Glutamatergic neuron (in vitro differentiated cells): Measurements from ENCODE around the gene TERB1. TPM values are rescaled to one million over a fixed set of nuclear protein-coding genes. Genes with fewer than 3 reads are reported as not detected.

Experiments
- DNase-seq: peaks from one replicate; pipeline ENCODE4 v3.0.0; 2022
- H3K27ac Mint-ChIP-seq: one replicate; pipeline ENCODE4 v1.8.0; 2020; ENCODE audit warnings: mild to moderate bottlenecking, mixed read lengths, inconsistent platforms; ENCODE audit not compliant: unreplicated experiment
- H3K27me3 Mint-ChIP-seq: one replicate; pipeline ENCODE4 v1.8.0; 2020; ENCODE audit warnings: mild to moderate bottlenecking, moderate library complexity, mixed read lengths, inconsistent platforms; ENCODE audit not compliant: unreplicated experiment
- H3K36me3 Mint-ChIP-seq: one replicate; pipeline ENCODE4 v1.8.0; 2020; ENCODE audit warnings: mild to moderate bottlenecking, mixed read lengths, inconsistent platforms; ENCODE audit not compliant: unreplicated experiment
- H3K4me1 Mint-ChIP-seq: one replicate; pipeline ENCODE4 v1.8.0; 2020; ENCODE audit warnings: mild to moderate bottlenecking, low read depth, mixed read lengths, inconsistent platforms; ENCODE audit not compliant: unreplicated experiment
- H3K4me3 Mint-ChIP-seq: one replicate; pipeline ENCODE4 v1.8.0; 2020; ENCODE audit warnings: mild to moderate bottlenecking, mixed read lengths, inconsistent platforms; ENCODE audit not compliant: unreplicated experiment
- H3K9me3 Mint-ChIP-seq: one replicate; pipeline ENCODE4 v1.8.0; 2020; ENCODE audit warnings: mild to moderate bottlenecking, moderate library complexity, mixed read lengths, inconsistent platforms; ENCODE audit not compliant: unreplicated experiment
- total RNA-seq: library from RNA; stranded (reverse); fragmentation: NEBNext Ultra II Directional; extraction: Animal tissue kit (Norgen Biotek cat#: 25700); gene quantifications from one replicate; pipeline ENCODE4 v1.2.1, GENCODE V29; 2021; ENCODE audit not compliant: unreplicated experiment
- TF ChIP-seq, protein P1 (sequence below): fragments of 200-600 bp; sonication (generic); IDR thresholded peaks from one replicate; pipeline ENCODE4 v1.5.0; 2021; ENCODE audit not compliant: partially characterized antibody, unreplicated experiment

The TERB1 gene
- total RNA-seq, 1 donor from 2014 or later: 0.39 TPM

DNA sequence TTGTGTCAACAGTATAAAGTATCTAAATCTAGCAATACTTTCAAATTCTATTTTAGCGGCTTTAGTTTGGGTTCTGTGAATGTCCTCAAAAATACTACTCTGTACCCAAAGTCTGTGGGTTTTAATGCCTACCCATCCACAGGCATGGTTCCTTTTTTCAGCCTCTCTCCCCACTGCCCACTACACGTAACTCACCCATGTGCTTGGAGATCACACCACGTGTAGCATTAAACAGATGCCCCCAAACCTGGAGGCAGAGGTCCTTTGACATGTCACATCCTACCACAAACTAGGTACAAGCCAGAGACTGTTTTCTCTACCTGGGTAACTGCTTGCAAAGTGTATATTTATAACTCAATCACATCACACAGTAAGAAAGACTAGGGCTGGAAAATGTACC lies 55.3 kb downstream of the TERB1 start:
- Mint-ChIP-seq H3K9me3 (peaks cover 9% of the 10 kb centered on the region), H3K36me3 (no peaks in the 10 kb centered on the region), H3K4me3 (no peak overlapping the region), H3K27ac (no peak overlapping the region), H3K4me1 (peaks cover 22% of the 10 kb centered on the region), H3K27me3 (peaks cover 2% of the 10 kb centered on the region)
- no peak for DNase-seq
- TF ChIP-seq, protein P1, sequence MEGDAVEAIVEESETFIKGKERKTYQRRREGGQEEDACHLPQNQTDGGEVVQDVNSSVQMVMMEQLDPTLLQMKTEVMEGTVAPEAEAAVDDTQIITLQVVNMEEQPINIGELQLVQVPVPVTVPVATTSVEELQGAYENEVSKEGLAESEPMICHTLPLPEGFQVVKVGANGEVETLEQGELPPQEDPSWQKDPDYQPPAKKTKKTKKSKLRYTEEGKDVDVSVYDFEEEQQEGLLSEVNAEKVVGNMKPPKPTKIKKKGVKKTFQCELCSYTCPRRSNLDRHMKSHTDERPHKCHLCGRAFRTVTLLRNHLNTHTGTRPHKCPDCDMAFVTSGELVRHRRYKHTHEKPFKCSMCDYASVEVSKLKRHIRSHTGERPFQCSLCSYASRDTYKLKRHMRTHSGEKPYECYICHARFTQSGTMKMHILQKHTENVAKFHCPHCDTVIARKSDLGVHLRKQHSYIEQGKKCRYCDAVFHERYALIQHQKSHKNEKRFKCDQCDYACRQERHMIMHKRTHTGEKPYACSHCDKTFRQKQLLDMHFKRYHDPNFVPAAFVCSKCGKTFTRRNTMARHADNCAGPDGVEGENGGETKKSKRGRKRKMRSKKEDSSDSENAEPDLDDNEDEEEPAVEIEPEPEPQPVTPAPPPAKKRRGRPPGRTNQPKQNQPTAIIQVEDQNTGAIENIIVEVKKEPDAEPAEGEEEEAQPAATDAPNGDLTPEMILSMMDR: no peak

DNA sequence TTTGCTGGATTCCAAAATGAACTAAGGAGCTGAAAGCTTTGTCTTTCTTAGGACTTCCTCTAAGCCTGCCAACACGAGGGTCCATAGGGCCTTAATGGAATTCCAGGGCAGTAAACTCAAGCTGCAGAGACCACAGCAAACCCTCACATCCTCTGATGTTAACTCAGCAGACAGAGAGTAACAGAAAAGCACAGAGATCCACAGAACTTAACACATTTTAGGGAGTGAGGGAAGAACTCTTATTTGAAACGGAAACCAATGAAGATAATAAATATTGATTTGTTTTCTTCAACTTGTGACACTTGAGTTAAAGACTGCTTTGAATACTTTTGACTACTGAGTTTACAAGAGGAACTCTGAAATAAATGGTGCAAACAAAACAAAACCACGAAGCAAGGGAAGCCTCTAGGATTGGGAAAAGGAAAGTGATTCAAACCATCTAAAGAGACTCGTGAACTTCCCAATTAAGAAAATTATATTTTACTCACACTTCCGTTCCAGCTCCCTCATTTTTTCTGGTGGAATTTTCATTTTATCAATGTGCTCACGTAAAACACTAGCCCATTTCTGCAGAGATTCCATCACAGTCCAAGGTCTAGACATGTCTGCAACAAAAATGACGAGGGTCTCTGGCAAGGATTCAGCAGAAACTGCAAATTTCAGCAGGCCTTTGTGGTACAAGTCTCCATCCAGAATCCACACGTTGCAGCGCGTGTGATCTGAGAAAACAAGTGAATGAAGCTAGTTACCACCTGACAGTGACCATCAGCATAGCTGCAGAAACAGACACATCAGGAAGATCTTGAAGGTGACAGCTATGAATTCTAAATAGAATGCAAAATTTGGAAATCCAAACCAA lies 59.2 kb downstream of the TERB1 start:
- Mint-ChIP-seq H3K4me1 (peaks cover 25% of the 10 kb centered on the region), H3K9me3 (no peaks in the 10 kb centered on the region), H3K4me3 (peak overlapping the region; percentile 60), H3K36me3 (no peaks in the 10 kb centered on the region), H3K27me3 (no peaks in the 10 kb centered on the region), H3K27ac (peak overlapping the region; percentile 98)
- TF ChIP-seq, protein P1: no peak
- DNase-seq: no peak

DNA sequence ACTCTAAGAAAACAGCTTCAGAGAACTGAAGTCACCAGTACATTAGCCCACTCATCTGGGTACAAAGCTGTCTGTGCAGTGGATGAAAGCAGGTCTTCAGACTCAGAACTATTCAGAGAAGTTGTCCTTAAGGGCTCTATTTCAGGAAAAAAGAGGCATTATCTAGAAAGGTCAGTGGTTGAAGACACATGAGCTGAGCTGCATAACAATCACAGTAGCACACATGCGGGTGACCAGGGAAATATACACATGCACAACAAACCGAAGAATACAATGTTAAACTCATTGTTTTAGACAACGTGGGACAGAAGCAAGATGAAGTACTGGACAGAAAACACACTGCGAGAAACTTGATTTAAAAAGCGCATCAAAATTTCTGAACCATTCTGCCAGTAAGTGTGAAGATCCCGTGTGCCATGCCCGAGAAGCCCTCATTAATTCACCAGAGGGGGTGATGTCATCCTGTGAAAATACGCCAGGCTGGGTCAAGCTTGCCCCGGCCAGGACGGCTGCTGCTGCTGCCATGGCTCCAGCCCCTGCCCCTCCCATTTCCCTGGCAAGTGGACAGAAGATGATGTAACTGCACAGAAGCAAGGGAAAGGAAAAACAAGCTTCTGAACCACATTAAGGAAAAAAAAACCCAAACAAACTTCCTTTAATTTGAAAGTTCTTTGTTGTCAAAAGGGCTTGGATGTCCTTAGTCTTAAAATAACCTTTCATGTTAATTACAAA lies 60.0 kb downstream of the TERB1 start:
- H3K36me3 Mint-ChIP-seq: no peaks in the 10 kb centered on the region
- TF ChIP-seq, protein P1: no peak
- H3K27me3 Mint-ChIP-seq: no peaks in the 10 kb centered on the region
- peaks cover 25% of the 10 kb centered on the region for H3K4me1 Mint-ChIP-seq
- peak overlapping the region; percentile 69 for H3K4me3 Mint-ChIP-seq
- H3K27ac Mint-ChIP-seq: peak overlapping the region; percentile 98
- no peaks in the 10 kb centered on the region for H3K9me3 Mint-ChIP-seq
- DNase-seq: peak; percentile 73

DNA sequence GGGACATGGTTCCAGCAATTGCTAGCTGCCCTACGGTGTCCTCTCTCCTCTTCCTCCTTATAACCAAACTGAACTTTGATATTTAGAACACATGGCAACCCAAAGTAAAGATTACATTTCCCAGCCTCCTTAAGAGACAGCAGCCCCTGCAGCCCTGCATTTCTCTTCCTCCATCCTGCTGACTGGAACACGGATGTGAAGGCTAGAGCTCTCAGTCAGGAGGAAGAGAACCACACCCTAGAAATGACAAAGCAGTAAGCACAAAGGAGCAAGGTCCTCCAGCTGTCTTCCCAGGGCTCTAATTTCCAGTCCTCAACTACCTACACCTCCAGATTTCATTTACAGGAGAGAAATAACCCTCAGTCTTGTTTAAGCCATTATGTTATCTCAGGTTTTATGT lies 60.9 kb downstream of the TERB1 start:
- Mint-ChIP-seq H3K9me3 (no peaks in the 10 kb centered on the region), H3K27ac (peak overlapping the region; percentile 98), H3K4me3 (peak overlapping the region; percentile 73), H3K27me3 (no peaks in the 10 kb centered on the region), H3K4me1 (peaks cover 25% of the 10 kb centered on the region), H3K36me3 (no peaks in the 10 kb centered on the region)
- TF ChIP-seq, protein P1: no peak
- no peak for DNase-seq

DNA sequence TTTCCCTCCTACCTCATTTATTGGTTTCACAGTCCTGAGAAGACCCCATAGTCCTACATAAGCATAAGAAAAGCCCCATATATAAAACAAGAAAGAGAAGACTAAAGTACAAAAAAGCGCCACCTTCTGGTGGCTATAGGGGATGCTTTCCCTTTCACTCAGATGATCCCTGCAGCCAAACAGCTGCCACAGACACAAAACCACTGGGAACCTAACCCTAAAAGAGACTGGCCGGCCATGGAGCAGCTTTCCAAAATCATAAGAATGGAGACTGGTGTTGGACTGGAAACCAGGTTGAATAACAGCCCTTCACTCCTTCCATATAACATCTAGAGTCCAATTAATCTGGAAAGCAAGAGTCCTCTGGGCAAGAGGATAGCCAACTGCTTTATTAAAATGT lies 61.4 kb downstream of the TERB1 start:
- TF ChIP-seq, protein P1: peak; percentile 86
- H3K36me3 Mint-ChIP-seq: no peaks in the 10 kb centered on the region
- peaks cover 25% of the 10 kb centered on the region for H3K4me1 Mint-ChIP-seq
- peak overlapping the region; percentile 73 for H3K4me3 Mint-ChIP-seq
- peak overlapping the region; percentile 98 for H3K27ac Mint-ChIP-seq
- DNase-seq: peak; percentile 32
- no peaks in the 10 kb centered on the region for H3K9me3 Mint-ChIP-seq
- no peaks in the 10 kb centered on the region for H3K27me3 Mint-ChIP-seq
